ENCODE measurements around the gene ATF7IP2. TPM values are rescaled to one million over a fixed set of nuclear protein-coding genes. Genes with fewer than 3 reads are reported as not detected.

Gene ATF7IP2, protein sequence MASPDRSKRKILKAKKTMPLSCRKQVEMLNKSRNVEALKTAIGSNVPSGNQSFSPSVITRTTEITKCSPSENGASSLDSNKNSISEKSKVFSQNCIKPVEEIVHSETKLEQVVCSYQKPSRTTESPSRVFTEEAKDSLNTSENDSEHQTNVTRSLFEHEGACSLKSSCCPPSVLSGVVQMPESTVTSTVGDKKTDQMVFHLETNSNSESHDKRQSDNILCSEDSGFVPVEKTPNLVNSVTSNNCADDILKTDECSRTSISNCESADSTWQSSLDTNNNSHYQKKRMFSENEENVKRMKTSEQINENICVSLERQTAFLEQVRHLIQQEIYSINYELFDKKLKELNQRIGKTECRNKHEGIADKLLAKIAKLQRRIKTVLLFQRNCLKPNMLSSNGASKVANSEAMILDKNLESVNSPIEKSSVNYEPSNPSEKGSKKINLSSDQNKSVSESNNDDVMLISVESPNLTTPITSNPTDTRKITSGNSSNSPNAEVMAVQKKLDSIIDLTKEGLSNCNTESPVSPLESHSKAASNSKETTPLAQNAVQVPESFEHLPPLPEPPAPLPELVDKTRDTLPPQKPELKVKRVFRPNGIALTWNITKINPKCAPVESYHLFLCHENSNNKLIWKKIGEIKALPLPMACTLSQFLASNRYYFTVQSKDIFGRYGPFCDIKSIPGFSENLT
- 18.3 and 19.7 TPM in 2 replicates for total RNA-seq (2014; rRNA removed; shearing (Covaris generic))

DNA sequence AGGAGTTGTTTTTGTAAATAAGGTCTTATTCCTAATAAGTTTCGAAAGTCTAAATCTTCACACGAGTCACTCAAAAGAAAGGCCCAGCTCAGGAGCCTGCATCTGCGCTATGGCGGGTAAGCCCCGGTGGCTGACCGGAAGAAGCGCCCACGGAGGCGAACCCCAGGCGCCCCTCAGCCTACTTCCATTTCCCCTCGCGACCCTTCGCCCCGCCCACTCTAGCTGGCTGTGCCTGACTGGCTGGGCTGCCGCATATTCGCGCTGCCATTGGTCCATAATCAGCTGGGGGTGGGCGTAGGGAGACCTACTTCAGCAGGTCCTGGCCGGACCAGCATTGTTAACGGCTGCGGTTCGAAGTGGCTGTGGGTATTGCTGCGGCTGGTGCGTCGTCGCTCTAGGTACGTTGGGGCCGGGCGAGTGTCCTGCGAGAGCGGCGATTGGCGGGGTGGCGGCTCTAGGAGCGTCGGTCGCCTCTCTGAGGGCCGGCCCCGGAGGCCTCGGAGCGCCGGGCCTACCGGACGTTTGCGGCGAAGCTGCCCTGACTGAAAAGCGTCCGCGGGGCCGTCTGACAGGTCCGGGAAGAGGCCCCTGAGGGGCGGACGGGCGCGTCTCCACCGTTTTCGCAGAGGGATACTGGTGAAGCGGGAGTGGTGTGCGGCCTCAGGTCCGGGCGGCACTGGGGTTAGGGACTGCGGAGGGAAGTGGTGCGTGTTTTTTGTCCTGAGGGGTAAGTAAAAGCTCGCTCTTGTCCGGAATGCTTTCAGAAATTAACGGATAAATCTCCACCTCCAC, at the start of gene ATF7IP2:
Gene ATF7IP2, plus strand, starts transcription at position 337 of the 792 bp plus-strand sequence. CDS start 44,560 bp downstream, outside the sequence.

Small RNA genes within 50 kb of the gene (small RNA-seq; reads per million reads assigned to genes)
- not detected for gene RNU6-633P

Other genes starting within 250 kb of the ATF7IP2 start
- gene GRIN2A, start 203.6 kb upstream of the ATF7IP2 start, total RNA-seq (2014; rRNA removed; shearing (Covaris generic)), result 0.08 TPM in 1 of 2 replicates, not detected in the other
- 45.9 and 52.7 TPM in 2 replicates for gene EMP2, start 194.5 kb downstream of the ATF7IP2 start, total RNA-seq (2014; rRNA removed; shearing (Covaris generic))